Neural cell (in vitro differentiated cells): ENCODE results near the gene PAX2.

Source experiments
- EP300 ChIP-seq: fragments of 450-650 bp; conservative IDR thresholded peaks from 2 replicates; pipeline ENCODE4 v1.6.1; 2014; ENCODE audit warnings: antibody characterized with exemption, mild to moderate bottlenecking, moderate library complexity; ENCODE audit not compliant: poor library complexity, severe bottlenecking
- EZH2 ChIP-seq: fragments of 200-600, 300-800 bp; shearing (Covaris generic), sonication (generic); IDR thresholded peaks from 2 replicates; pipeline ENCODE4 v1.6.1; 2014; ENCODE audit warnings: antibody characterized with exemption, low read length, borderline replicate concordance, mild to moderate bottlenecking; ENCODE audit not compliant: insufficient read depth, poor library complexity, severe bottlenecking
- POLR2AphosphoS5 ChIP-seq: IDR thresholded peaks from 2 replicates; pipeline ENCODE4 v1.6.1; 2012
- RAD21 ChIP-seq: fragments of 450-650 bp; conservative IDR thresholded peaks from 2 replicates; pipeline ENCODE4 v1.6.1; 2014; ENCODE audit warnings: antibody characterized with exemption, mild to moderate bottlenecking, moderate library complexity
- TAF1 ChIP-seq: IDR thresholded peaks from 2 replicates; pipeline ENCODE4 v1.6.1; 2012; ENCODE audit warnings: low read depth
- TF ChIP-seq, protein P1 (sequence below): fragments of 450-650 bp; IDR thresholded peaks from 2 replicates; pipeline ENCODE4 v1.5.1; 2014; ENCODE audit warnings: antibody characterized with exemption, mild to moderate bottlenecking, moderate library complexity; ENCODE audit not compliant: poor library complexity, severe bottlenecking

DNA sequence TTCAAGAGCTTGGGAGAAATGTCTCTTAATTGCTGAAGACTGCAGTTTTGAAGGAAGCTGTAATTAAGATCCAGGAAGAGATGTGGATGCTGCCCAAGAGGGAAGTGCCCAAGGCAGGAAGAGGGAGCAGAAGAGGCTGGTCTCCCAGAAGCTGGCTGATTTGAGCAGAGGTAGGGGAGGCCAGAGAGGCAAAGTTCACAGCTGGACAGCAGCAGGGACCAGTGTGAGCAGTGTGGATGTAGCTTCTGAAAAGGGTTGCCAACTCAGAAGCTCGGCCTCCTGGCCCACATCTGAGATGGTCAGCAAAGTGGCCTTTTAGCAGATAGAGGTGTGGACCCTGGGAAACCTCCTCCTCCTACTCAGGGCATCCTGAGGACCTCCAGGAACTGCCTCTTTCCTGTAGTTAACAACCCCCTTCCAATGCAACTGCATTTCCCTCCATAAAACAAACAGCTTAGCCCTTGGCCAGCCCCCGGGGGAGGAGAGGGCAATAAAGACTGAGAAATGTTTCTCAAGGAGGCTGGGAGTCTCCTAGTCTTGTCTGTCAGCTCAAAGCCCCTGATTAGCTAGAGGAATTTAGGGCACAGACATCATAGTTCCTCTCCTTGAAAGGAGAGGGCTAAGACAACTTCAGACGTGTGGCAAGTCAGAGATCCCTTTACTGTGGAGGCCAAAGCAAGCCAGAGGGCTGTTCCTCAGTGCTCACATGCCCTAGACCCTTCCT lies 69.5 kb downstream of the PAX2 start:
- TF ChIP-seq RAD21 (no peak), EP300 (no peak), POLR2AphosphoS5 (no peak), EZH2 (no peak), TAF1 (no peak)
- TF ChIP-seq, protein P1, sequence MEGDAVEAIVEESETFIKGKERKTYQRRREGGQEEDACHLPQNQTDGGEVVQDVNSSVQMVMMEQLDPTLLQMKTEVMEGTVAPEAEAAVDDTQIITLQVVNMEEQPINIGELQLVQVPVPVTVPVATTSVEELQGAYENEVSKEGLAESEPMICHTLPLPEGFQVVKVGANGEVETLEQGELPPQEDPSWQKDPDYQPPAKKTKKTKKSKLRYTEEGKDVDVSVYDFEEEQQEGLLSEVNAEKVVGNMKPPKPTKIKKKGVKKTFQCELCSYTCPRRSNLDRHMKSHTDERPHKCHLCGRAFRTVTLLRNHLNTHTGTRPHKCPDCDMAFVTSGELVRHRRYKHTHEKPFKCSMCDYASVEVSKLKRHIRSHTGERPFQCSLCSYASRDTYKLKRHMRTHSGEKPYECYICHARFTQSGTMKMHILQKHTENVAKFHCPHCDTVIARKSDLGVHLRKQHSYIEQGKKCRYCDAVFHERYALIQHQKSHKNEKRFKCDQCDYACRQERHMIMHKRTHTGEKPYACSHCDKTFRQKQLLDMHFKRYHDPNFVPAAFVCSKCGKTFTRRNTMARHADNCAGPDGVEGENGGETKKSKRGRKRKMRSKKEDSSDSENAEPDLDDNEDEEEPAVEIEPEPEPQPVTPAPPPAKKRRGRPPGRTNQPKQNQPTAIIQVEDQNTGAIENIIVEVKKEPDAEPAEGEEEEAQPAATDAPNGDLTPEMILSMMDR: no peak
